Right lobe of liver (tissue), 4 donors: ENCODE results near the gene GALNT2.

ENCODE experiments used
- POLR2A ChIP-seq: fragments of 450-650 bp; IDR thresholded peaks from one replicate; pipeline ENCODE4 v1.6.1; 2017; ENCODE audit warnings: antibody characterized with exemption, mild to moderate bottlenecking
- TF ChIP-seq, protein P1 (sequence below), 4 donors: fragments of 200-600 bp in 3 of 4; fragments of 450-650 bp in 1 of 4; IDR thresholded peaks; one replicate each; pipeline versions ENCODE4 v1.5.1 to v1.8.0; 2016 to 2022; ENCODE audit warnings: antibody characterized with exemption in 4 of 4, mild to moderate bottlenecking in 2 of 4
- donor health status: DM: no; HTN: no; CAD: no.
- donor health status: DM: no; HTN: no; CAD: no.
- donor health status: DM: no; HTN: yes; CAD: no.

DNA sequence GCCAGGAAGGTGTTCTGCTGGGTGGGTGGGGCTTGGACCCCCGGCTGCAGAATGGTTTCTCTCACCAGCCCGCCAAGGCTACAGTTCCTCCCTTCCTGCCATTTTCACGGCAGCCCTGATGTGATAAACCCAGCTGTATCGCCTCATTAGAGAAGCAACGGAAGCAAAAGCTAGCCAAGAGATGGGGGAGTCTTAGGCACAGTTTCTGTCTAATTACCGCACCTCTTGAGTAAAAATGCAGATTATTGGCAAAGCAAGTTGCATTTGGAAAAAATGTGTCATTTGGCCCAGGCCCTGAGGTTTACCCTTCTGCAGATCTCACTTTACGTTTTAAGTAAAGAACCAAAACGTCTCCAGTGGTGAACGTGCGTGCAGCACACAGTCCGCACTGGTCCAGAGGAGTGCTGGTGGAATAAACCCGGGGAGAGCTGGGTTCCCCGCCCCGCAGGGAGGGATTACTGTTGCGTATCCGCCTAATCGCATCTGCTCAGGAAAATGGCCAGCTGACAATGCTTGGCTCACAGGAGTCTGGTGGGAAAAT lies 109.9 kb downstream of the GALNT2 start:
- no peak for TF ChIP-seq POLR2A
- TF ChIP-seq, protein P1, sequence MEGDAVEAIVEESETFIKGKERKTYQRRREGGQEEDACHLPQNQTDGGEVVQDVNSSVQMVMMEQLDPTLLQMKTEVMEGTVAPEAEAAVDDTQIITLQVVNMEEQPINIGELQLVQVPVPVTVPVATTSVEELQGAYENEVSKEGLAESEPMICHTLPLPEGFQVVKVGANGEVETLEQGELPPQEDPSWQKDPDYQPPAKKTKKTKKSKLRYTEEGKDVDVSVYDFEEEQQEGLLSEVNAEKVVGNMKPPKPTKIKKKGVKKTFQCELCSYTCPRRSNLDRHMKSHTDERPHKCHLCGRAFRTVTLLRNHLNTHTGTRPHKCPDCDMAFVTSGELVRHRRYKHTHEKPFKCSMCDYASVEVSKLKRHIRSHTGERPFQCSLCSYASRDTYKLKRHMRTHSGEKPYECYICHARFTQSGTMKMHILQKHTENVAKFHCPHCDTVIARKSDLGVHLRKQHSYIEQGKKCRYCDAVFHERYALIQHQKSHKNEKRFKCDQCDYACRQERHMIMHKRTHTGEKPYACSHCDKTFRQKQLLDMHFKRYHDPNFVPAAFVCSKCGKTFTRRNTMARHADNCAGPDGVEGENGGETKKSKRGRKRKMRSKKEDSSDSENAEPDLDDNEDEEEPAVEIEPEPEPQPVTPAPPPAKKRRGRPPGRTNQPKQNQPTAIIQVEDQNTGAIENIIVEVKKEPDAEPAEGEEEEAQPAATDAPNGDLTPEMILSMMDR (IDR thresholded peaks at IDR 0.05) = peak in 1 of 4 donors; percentile 9
